ENCODE measurements around the gene TTC38.

DNA sequence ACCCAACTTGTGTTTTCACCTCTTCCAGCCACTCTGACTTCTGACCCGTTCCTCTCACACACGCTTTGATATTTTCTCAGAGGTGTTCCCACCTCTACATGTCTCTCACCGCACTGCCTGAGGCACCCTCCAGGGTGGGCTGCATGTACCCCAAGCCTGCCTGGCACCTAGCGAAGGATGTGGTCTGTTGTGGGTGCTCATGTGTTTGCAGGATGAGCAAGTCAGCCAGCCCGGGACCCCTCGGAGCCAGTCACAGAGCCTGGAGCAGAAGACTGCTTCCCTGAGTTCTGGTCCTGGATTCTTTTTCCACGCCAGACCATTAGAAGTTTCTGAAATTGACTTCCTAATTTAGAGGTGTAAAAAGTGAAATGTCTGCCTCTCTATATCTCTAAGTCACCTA is 32.7 kb downstream of the TTC38 start:
- TF ChIP-seq CTCF (IDR thresholded peaks at IDR 0.05; ENCODE audit: low read depth, low read length, poor library complexity, severe bottlenecking) (no peak), EZH2phosphoT487 (IDR thresholded peaks at IDR 0.05; ENCODE audit: borderline replicate concordance, low read length) (no peak)
